Parathyroid adenoma (tissue), 2 donors: ENCODE measurements around the gene ZDHHC8.

Experiments used
- H2AFZ ChIP-seq: fragments of 300-600 bp; sonication (generic); one replicate; pipeline ENCODE4 v1.7.0; 2017; ENCODE audit warnings: antibody characterized with exemption, mild to moderate bottlenecking
- H3K27ac ChIP-seq: fragments of 300-600 bp; sonication (generic); one replicate; pipeline ENCODE4 v1.7.0; 2017
- H3K27me3 ChIP-seq: fragments of 300-600 bp; sonication (generic); one replicate; pipeline ENCODE4 v1.7.0; 2017; ENCODE audit warnings: low read length; ENCODE audit not compliant: control insufficient read depth, insufficient read depth
- H3K36me3 ChIP-seq: fragments of 300-600 bp; sonication (generic); one replicate; pipeline ENCODE4 v1.7.0; 2017; ENCODE audit warnings: low read length; ENCODE audit not compliant: control insufficient read depth, insufficient read depth
- H3K4me1 ChIP-seq: fragments of 300-600 bp; sonication (generic); one replicate; pipeline ENCODE4 v1.7.0; 2017; ENCODE audit warnings: control low read depth
- H3K4me2 ChIP-seq: fragments of 300-600 bp; sonication (generic); one replicate; pipeline ENCODE4 v1.7.0; 2017; ENCODE audit warnings: low read length
- H3K4me3 ChIP-seq: fragments of 300-600 bp; sonication (generic); one replicate; pipeline ENCODE4 v1.7.0; 2017; ENCODE audit warnings: low read depth, low read length
- H3K79me2 ChIP-seq: fragments of 300-600 bp; sonication (generic); one replicate; pipeline ENCODE4 v1.7.0; 2017; ENCODE audit warnings: control low read depth
- H3K9ac ChIP-seq: fragments of 300-600 bp; sonication (generic); one replicate; pipeline ENCODE4 v1.7.0; 2017; ENCODE audit warnings: mild to moderate bottlenecking
- H3K9me3 ChIP-seq: fragments of 300-600 bp; sonication (generic); one replicate; pipeline ENCODE4 v1.7.0; 2017; ENCODE audit warnings: low read length; ENCODE audit not compliant: control insufficient read depth
- CTCF ChIP-seq: fragments of 300-600 bp; sonication (generic); IDR thresholded peaks from one replicate; pipeline ENCODE4 v1.7.0; 2017; ENCODE audit warnings: antibody characterized with exemption, mild to moderate bottlenecking
- donor health status: primary hyperparathyroidism.

The ZDHHC8 gene

GRCh38 chr22:20102203-20102780 is 29.3 kb upstream of the ZDHHC8 start:
- H3K27me3 ChIP-seq = no peaks in the 10 kb centered on the region
- H3K4me2 ChIP-seq = no peak overlapping the region
- H3K4me1 ChIP-seq = no peaks in the 10 kb centered on the region
- no peak for TF ChIP-seq CTCF
- H3K9me3 ChIP-seq = no peaks in the 10 kb centered on the region
- no peak overlapping the region for H3K4me3 ChIP-seq
- no peak overlapping the region for H3K27ac ChIP-seq
- no peaks in the 10 kb centered on the region for H3K36me3 ChIP-seq
- no peak overlapping the region for H3K9ac ChIP-seq
- H2AFZ ChIP-seq = no peak overlapping the region
- no peaks in the 10 kb centered on the region for H3K79me2 ChIP-seq

GRCh38 chr22:20105456-20106204 is 26.0 kb upstream of the ZDHHC8 start:
- H3K9me3 ChIP-seq = no peaks in the 10 kb centered on the region
- H3K9ac ChIP-seq = no peak overlapping the region

GRCh38 chr22:20106205-20106848 is 25.3 kb upstream of the ZDHHC8 start:
- H3K27me3 ChIP-seq = no peaks in the 10 kb centered on the region
- no peaks in the 10 kb centered on the region for H3K4me1 ChIP-seq
- no peak overlapping the region for H3K4me3 ChIP-seq
- no peaks in the 10 kb centered on the region for H3K36me3 ChIP-seq
- H3K9ac ChIP-seq = no peak overlapping the region
- H3K9me3 ChIP-seq = no peaks in the 10 kb centered on the region
- H2AFZ ChIP-seq = no peak overlapping the region
- TF ChIP-seq CTCF = no peak
- H3K4me2 ChIP-seq = no peak overlapping the region
- H3K79me2 ChIP-seq = no peaks in the 10 kb centered on the region
- H3K27ac ChIP-seq = no peak overlapping the region

More at GRCh38 chr22:20105456-20106204, 26.0 kb upstream of the ZDHHC8 start:
- H2AFZ ChIP-seq = no peak overlapping the region
- H3K27ac ChIP-seq = no peak overlapping the region
- no peaks in the 10 kb centered on the region for H3K4me1 ChIP-seq
- H3K4me3 ChIP-seq = no peak overlapping the region
- no peaks in the 10 kb centered on the region for H3K79me2 ChIP-seq
- no peaks in the 10 kb centered on the region for H3K27me3 ChIP-seq
- no peak overlapping the region for H3K4me2 ChIP-seq
- H3K36me3 ChIP-seq = no peaks in the 10 kb centered on the region
- TF ChIP-seq CTCF = no peak

- Histone ChIP-seq H3K4me2 (no peak overlapping the region), H2AFZ (no peak overlapping the region), H3K79me2 (no peaks in the 10 kb centered on the region), H3K4me1 (no peaks in the 10 kb centered on the region), H3K4me3 (no peak overlapping the region), H3K9me3 (no peaks in the 10 kb centered on the region), H3K27me3 (no peaks in the 10 kb centered on the region), H3K36me3 (no peaks in the 10 kb centered on the region), H3K9ac (no peak overlapping the region), H3K27ac (no peak overlapping the region)
- no peak for TF ChIP-seq CTCF
Measured at GRCh38 chr22:20106849-20107237, 24.8 kb upstream of the ZDHHC8 start.
